Osteoblast (primary cell): ENCODE results near the gene CRYGN. TPM values are rescaled to one million over a fixed set of nuclear protein-coding genes. Genes with fewer than 3 reads are reported as not detected.

Experiments used
- DNase-seq: peaks from one replicate; pipeline ENCODE4 v3.0.0; 2011; ENCODE audit warnings: low spot score, mixed read lengths; ENCODE audit not compliant: insufficient read length; ENCODE audit errors: missing footprints
- H2AFZ ChIP-seq: 2 replicates; pipeline ENCODE4 v1.6.0; 2011; ENCODE audit warnings: mild to moderate bottlenecking, low read length
- H3K27ac ChIP-seq: 2 replicates; pipeline ENCODE4 v1.5.1; 2011; ENCODE audit warnings: mild to moderate bottlenecking, low read depth, low read length, moderate library complexity
- H3K27me3 ChIP-seq: 2 replicates; pipeline ENCODE4 v1.6.0; 2012; ENCODE audit warnings: mild to moderate bottlenecking, control low read depth, inconsistent platforms, low read length, moderate library complexity; ENCODE audit not compliant: insufficient read depth
- H3K36me3 ChIP-seq: 2 replicates; pipeline ENCODE4 v1.5.1; 2011; ENCODE audit warnings: mild to moderate bottlenecking, low read length, control low read depth, moderate library complexity; ENCODE audit not compliant: insufficient read depth
- H3K4me1 ChIP-seq: 2 replicates; pipeline ENCODE4 v1.5.1; 2011; ENCODE audit warnings: mild to moderate bottlenecking, low read length, control low read depth, moderate library complexity; ENCODE audit not compliant: insufficient read depth
- H3K4me2 ChIP-seq: 2 replicates; pipeline ENCODE4 v1.6.0; 2011; ENCODE audit warnings: mild to moderate bottlenecking, low read length; ENCODE audit not compliant: insufficient read depth
- H3K4me3 ChIP-seq: fragments of 200-600 bp; sonication (generic); 3 replicates; pipeline ENCODE4 v1.5.1; 2012; ENCODE audit warnings: mild to moderate bottlenecking, low read length, inconsistent platforms; ENCODE audit not compliant: insufficient read depth
- H3K79me2 ChIP-seq: 2 replicates; pipeline ENCODE4 v1.6.0; 2012; ENCODE audit warnings: mild to moderate bottlenecking, low read length, control low read depth, inconsistent platforms; ENCODE audit not compliant: insufficient read depth
- H3K9me3 ChIP-seq: 2 replicates; pipeline ENCODE4 v1.5.1; 2011; ENCODE audit warnings: low read depth, low read length, control low read depth
- H4K20me1 ChIP-seq: 2 replicates; pipeline ENCODE4 v1.6.0; 2012; ENCODE audit warnings: mild to moderate bottlenecking, low read length, control low read depth; ENCODE audit not compliant: insufficient read depth
- CTCF ChIP-seq: IDR thresholded peaks from 2 replicates; pipeline ENCODE4 v1.5.1; 2011; ENCODE audit warnings: mild to moderate bottlenecking, low read depth, low read length, moderate library complexity; ENCODE audit errors: extremely low read depth
- total RNA-seq: library from RNA; depleted of rRNA; stranded (reverse); fragments of >200 nt; gene quantifications from 2 replicates; pipeline ENCODE4 v1.2.3, GENCODE V29; 2012

Gene CRYGN
- total RNA-seq, 1 donor, result 0.72 TPM

- Histone ChIP-seq H3K4me1 (no peaks in the 10 kb centered on the region), H3K27ac (no peak overlapping the region), H3K4me2 (no peak overlapping the region), H3K9me3 (no peaks in the 10 kb centered on the region), H3K27me3 (peaks cover 7% of the 10 kb centered on the region), H3K79me2 (no peaks in the 10 kb centered on the region), H2AFZ (no peak overlapping the region), H3K36me3 (no peaks in the 10 kb centered on the region), H4K20me1 (no peaks in the 10 kb centered on the region), H3K4me3 (no peak overlapping the region)
- no peak for TF ChIP-seq CTCF
- DNase-seq, result peak; percentile 66
Observed at GRCh38 chr7:151388007-151388297, 52.0 kb downstream of the CRYGN start.

- Histone ChIP-seq H3K4me1 (no peaks in the 10 kb centered on the region), H2AFZ (no peak overlapping the region), H3K27me3 (peaks cover 11% of the 10 kb centered on the region), H3K36me3 (no peaks in the 10 kb centered on the region), H3K79me2 (no peaks in the 10 kb centered on the region), H3K4me3 (no peak overlapping the region), H3K4me2 (no peak overlapping the region), H3K27ac (no peak overlapping the region), H3K9me3 (no peaks in the 10 kb centered on the region), H4K20me1 (no peaks in the 10 kb centered on the region)
- no peak for TF ChIP-seq CTCF
- peak; percentile 90 for DNase-seq
Observed at GRCh38 chr7:151387161-151388006, 52.6 kb downstream of the CRYGN start.

- no peaks in the 10 kb centered on the region for H3K9me3 ChIP-seq
- no peak overlapping the region for H3K4me3 ChIP-seq
- no peak overlapping the region for H2AFZ ChIP-seq
- no peak overlapping the region for H3K4me2 ChIP-seq
- H4K20me1 ChIP-seq, result no peaks in the 10 kb centered on the region
- TF ChIP-seq CTCF, result no peak
- no peak overlapping the region for H3K27ac ChIP-seq
- peak; percentile 83 for DNase-seq
- H3K36me3 ChIP-seq, result no peaks in the 10 kb centered on the region
- peaks cover 17% of the 10 kb centered on the region for H3K27me3 ChIP-seq
- no peaks in the 10 kb centered on the region for H3K4me1 ChIP-seq
- H3K79me2 ChIP-seq, result no peaks in the 10 kb centered on the region
Observed at GRCh38 chr7:151386301-151387160, 53.4 kb downstream of the CRYGN start.
